Loucy (cell line): ENCODE results near the gene LRRC25.

ENCODE experiments used
- H2AFZ ChIP-seq: fragments of 200-600 bp; sonication (generic); 2 replicates; pipeline ENCODE4 v1.6.0; 2016; ENCODE audit warnings: antibody characterized with exemption, mild to moderate bottlenecking, low read length, moderate library complexity
- H3F3A ChIP-seq: fragments of 200-600 bp; 2 replicates; pipeline ENCODE4 v1.6.0; 2016; ENCODE audit warnings: antibody characterized with exemption, low read depth, mild to moderate bottlenecking
- H3K27me3 ChIP-seq: fragments of 200-600 bp; sonication (generic); 2 replicates; pipeline ENCODE4 v1.6.1; 2014; ENCODE audit warnings: low read length, mild to moderate bottlenecking; ENCODE audit not compliant: insufficient read depth, poor library complexity, severe bottlenecking
- H3K36me3 ChIP-seq: fragments of 200-600 bp; sonication (generic); 2 replicates; pipeline ENCODE4 v1.6.1; 2016; ENCODE audit warnings: low read length; ENCODE audit not compliant: insufficient read depth
- H3K4me1 ChIP-seq: fragments of 200-600 bp; sonication (generic); 2 replicates; pipeline ENCODE4 v1.5.1; 2014; ENCODE audit warnings: low read length, mild to moderate bottlenecking; ENCODE audit not compliant: insufficient read depth, poor library complexity, severe bottlenecking
- H3K4me2 ChIP-seq: fragments of 200-600 bp; sonication (generic); 2 replicates; pipeline ENCODE4 v1.6.0; 2014; ENCODE audit warnings: antibody characterized with exemption, low read length, low read depth, mild to moderate bottlenecking; ENCODE audit not compliant: poor library complexity, severe bottlenecking
- H3K4me3 ChIP-seq: fragments of 200-600 bp; sonication (generic); 2 replicates; pipeline ENCODE4 v1.5.1; 2014; ENCODE audit warnings: low read length, mild to moderate bottlenecking, mixed read lengths; ENCODE audit not compliant: poor library complexity, severe bottlenecking
- H3K79me2 ChIP-seq: fragments of 200-600 bp; sonication (generic); 2 replicates; pipeline ENCODE4 v1.6.1; 2014; ENCODE audit warnings: low read length; ENCODE audit not compliant: insufficient read depth
- H3K9ac ChIP-seq: fragments of 200-600 bp; sonication (generic); 2 replicates; pipeline ENCODE4 v1.6.0; 2014; ENCODE audit warnings: mild to moderate bottlenecking, low read depth, low read length, moderate library complexity; ENCODE audit not compliant: poor library complexity, severe bottlenecking
- H3K9me2 ChIP-seq: fragments of 200-600 bp; sonication (generic); replicated peaks from 2 replicates; pipeline ENCODE4 v1.6.1; 2016; ENCODE audit warnings: low read depth, low read length, mixed read lengths
- H3K9me3 ChIP-seq: fragments of 200-600 bp; sonication (generic); 2 replicates; pipeline ENCODE4 v1.6.1; 2014; ENCODE audit warnings: mild to moderate bottlenecking, antibody characterized with exemption, low read length, low read depth; ENCODE audit not compliant: insufficient read depth
- H4K20me1 ChIP-seq: fragments of 200-600 bp; sonication (generic); 2 replicates; pipeline ENCODE4 v1.6.0; 2014; ENCODE audit warnings: antibody characterized with exemption, low read length, mild to moderate bottlenecking; ENCODE audit not compliant: insufficient read depth, poor library complexity, severe bottlenecking
- CTCF ChIP-seq: fragments of 200-600 bp; sonication (generic); conservative IDR thresholded peaks from 2 replicates; pipeline ENCODE4 v1.5.1; 2014; ENCODE audit warnings: mild to moderate bottlenecking, antibody characterized with exemption, low read length
- EZH2phosphoT487 ChIP-seq: fragments of 200-600 bp; IDR thresholded peaks from 2 replicates; pipeline ENCODE4 v1.6.1; 2018; ENCODE audit warnings: antibody characterized with exemption, mild to moderate bottlenecking, moderate library complexity, borderline replicate concordance

Gene LRRC25

GRCh38 chr19:18429717-18430416, 32.4 kb upstream of the LRRC25 start:
- H3K9me2 ChIP-seq, result no peaks in the 10 kb centered on the region
- peak overlapping the region; percentile 71 for H3K9ac ChIP-seq
- no peaks in the 10 kb centered on the region for H3F3A ChIP-seq
- peaks cover 18% of the 10 kb centered on the region for H3K4me1 ChIP-seq
- no peaks in the 10 kb centered on the region for H3K9me3 ChIP-seq
- peaks cover 19% of the 10 kb centered on the region for H4K20me1 ChIP-seq
- H2AFZ ChIP-seq, result no peak overlapping the region
- peak overlapping the region; percentile 88 for H3K4me2 ChIP-seq
- H3K4me3 ChIP-seq, result peak overlapping the region; percentile 72
- TF ChIP-seq EZH2phosphoT487 (no peak), CTCF (no peak)
- no peaks in the 10 kb centered on the region for H3K27me3 ChIP-seq
- H3K79me2 ChIP-seq, result peaks cover 26% of the 10 kb centered on the region; the same call in 1 of the 2 replicates
- H3K36me3 ChIP-seq, result no peaks in the 10 kb centered on the region

- H3K9me3 ChIP-seq, result no peaks in the 10 kb centered on the region
- H3K9me2 ChIP-seq, result no peaks in the 10 kb centered on the region
- H3K27me3 ChIP-seq, result no peaks in the 10 kb centered on the region
- H4K20me1 ChIP-seq, result peaks cover 25% of the 10 kb centered on the region
- H3K4me3 ChIP-seq, result peak overlapping the region; percentile 72
- H3K9ac ChIP-seq, result peak overlapping the region; percentile 71
- H3K79me2 ChIP-seq, result peaks cover 35% of the 10 kb centered on the region; the same call in 1 of the 2 replicates
- peak overlapping the region; percentile 88 for H3K4me2 ChIP-seq
- H3K36me3 ChIP-seq, result no peaks in the 10 kb centered on the region
- H2AFZ ChIP-seq, result no peak overlapping the region
- TF ChIP-seq EZH2phosphoT487 (no peak), CTCF (0 out of 2 replicates have a peak, but pooled peaks have one; percentile 19)
- no peaks in the 10 kb centered on the region for H3F3A ChIP-seq
- peaks cover 18% of the 10 kb centered on the region for H3K4me1 ChIP-seq
Measured at GRCh38 chr19:18428787-18429674, 31.6 kb upstream of the LRRC25 start.

- H3K4me2 ChIP-seq, result peak overlapping the region; percentile 88
- no peaks in the 10 kb centered on the region for H3K9me3 ChIP-seq
- H4K20me1 ChIP-seq, result peaks cover 27% of the 10 kb centered on the region
- H3F3A ChIP-seq, result no peaks in the 10 kb centered on the region
- H3K9me2 ChIP-seq, result no peaks in the 10 kb centered on the region
- peak overlapping the region; percentile 72 for H3K4me3 ChIP-seq
- no peak for TF ChIP-seq CTCF
- H3K79me2 ChIP-seq, result peaks cover 42% of the 10 kb centered on the region; the same call in 1 of the 2 replicates
- H3K9ac ChIP-seq, result no peak overlapping the region
- no peak overlapping the region for H2AFZ ChIP-seq
- H3K27me3 ChIP-seq, result no peaks in the 10 kb centered on the region
- H3K36me3 ChIP-seq, result no peaks in the 10 kb centered on the region
- H3K4me1 ChIP-seq, result peaks cover 19% of the 10 kb centered on the region
Measured at GRCh38 chr19:18428173-18428786, 30.9 kb upstream of the LRRC25 start.
